HEK293 (cell line): ENCODE data around the gene FSHR.

Source experiments
- CTCF ChIP-seq: fragments of 450-650 bp; formaldehyde crosslinking; IDR thresholded peaks from 2 replicates; pipeline ENCODE4 v1.5.1; 2016; ENCODE audit warnings: missing biosample characterization, missing genetic modification characterization
- HOXA7 ChIP-seq: sonication (generic); formaldehyde crosslinking; IDR thresholded peaks from 2 replicates; pipeline ENCODE4 v1.8.1; 2022; ENCODE audit warnings: missing genetic modification reagents, borderline replicate concordance
- ZNF610 ChIP-seq: fragments of 450-650 bp; formaldehyde crosslinking; IDR thresholded peaks from 2 replicates; pipeline ENCODE4 v1.5.1; 2016; ENCODE audit warnings: missing biosample characterization, missing genetic modification characterization, borderline replicate concordance

- no peak for TF ChIP-seq HOXA7 (CRISPR knock-in tag)
- no peak for TF ChIP-seq CTCF (tag by site-specific recombination)
- no peak for TF ChIP-seq ZNF610 (tag by site-specific recombination)
Observed at GRCh38 chr2:49113046-49113445, 41.3 kb downstream of the FSHR start.
